GM21367 (cell line): ENCODE measurements around the gene CDS2.
"Not testable (repeated sequence)": the region's sequence is repeated elsewhere in the genome, so short reads cannot be mapped to it uniquely, and the experiment has no call there.

ENCODE experiments used
- ATAC-seq: cut with Tn5 transposase; IDR thresholded peaks from one replicate; pipeline ENCODE4 v1.9.1; 2021; ENCODE audit not compliant: unreplicated experiment

The CDS2 gene

DNA sequence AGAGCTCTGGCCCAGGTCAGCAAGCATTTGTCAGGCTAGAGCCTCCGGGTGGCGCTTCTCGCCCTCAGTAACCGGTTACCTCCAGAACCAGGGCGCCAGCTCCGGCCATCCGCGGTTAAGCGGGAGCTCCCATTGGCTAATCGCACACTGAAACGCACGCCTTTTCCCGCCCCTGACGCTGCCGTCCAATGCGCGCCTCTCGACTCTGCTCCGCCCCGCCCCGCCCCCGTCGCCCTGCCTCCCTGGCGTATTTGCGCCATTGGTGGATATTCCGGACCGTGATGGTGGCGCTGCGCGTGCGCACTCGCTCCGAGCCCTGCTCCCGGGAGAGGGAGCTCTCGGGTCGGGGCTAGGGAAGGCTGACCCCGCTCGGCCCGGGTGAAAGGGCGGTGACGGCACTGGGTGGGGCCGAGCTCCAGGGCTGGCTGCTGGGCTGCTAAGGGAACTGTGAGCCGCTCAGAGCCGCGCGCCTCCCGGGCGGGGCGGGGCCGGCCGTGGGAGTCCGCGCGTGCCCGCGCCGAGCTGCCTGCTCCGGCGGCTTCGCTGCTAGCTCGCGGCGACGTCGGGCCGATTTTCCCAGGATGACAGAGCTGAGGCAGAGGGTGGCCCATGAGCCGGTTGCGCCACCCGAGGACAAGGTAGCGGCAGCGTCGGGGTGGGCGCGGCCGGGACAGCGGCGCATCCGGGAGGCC is at the start of gene CDS2:
CDS2 (plus strand) TSS at position 497 of the 692 bp plus-strand sequence; CDS start at position 582, 85 bp downstream.
- ATAC-seq: peak; percentile 89

- ATAC-seq: no peak
These were observed 48.9 kb upstream of the CDS2 start for GRCh38 chr20:5077761-5078387.

DNA sequence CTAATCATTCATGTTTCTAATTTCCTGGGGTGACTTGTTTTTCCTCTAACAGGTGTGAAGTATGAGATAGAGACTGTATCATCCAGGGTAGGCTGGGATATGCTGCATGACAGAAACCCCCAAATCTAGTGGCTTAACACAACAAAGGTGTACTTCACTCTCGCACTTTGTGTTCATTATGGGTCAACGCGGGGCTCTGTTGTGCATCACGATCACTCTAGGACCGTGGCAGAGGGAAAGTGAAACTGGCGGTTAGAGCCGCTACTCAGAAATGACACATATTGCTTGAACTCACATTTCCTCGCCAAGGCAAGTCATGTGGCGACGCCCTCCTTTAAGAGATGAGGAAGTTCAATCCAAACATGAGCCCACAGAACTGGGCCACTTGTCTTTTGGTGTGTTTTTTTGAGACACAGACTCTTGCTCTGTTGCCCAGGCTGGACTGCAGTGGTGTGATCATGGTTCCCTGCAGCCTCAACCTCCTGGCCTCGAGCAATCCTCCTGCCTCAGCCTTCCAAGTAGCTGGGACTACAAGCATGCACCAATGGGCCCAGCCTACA is 48.3 kb upstream of the CDS2 start:
- ATAC-seq: peak; percentile 96

GRCh38 chr20:5080384-5080877 is 46.4 kb upstream of the CDS2 start:
- peak; percentile 33 for ATAC-seq

- no peak for ATAC-seq
These were observed 41.4 kb upstream of the CDS2 start for GRCh38 chr20:5085380-5085779.

- no peak for ATAC-seq
These were observed 38.1 kb upstream of the CDS2 start for GRCh38 chr20:5088688-5089087.

GRCh38 chr20:5090191-5090590 is 36.6 kb upstream of the CDS2 start:
- ATAC-seq: peak; percentile 71

- ATAC-seq: no peak
These were observed 34.9 kb upstream of the CDS2 start for GRCh38 chr20:5091902-5092301.

DNA sequence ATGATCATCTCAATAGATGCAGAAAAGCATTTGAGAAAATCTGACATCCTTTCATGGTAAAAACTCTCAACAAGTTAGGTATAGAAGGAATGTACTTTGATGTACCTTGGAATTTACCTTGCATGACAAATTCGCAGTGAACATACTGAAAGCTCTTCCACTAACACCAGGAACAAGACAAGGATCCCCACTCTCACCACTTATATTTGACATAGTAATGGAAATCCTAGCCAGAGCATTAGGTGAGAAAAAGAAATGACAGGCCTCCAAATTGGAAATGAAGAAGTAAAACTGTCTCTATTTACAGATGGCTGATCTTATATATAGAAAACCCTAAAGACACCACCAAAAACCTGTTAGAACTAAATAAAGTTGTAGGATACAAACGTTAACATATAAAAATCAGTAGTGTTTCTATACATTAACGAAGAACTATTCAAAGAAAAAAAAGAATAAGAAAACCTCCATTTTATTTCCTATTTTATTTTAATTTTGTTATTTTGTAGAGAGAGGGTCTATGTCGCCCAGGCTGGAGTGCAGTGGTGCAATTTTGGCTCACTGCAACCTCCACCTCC is 34.0 kb upstream of the CDS2 start:
- no peak for ATAC-seq

DNA sequence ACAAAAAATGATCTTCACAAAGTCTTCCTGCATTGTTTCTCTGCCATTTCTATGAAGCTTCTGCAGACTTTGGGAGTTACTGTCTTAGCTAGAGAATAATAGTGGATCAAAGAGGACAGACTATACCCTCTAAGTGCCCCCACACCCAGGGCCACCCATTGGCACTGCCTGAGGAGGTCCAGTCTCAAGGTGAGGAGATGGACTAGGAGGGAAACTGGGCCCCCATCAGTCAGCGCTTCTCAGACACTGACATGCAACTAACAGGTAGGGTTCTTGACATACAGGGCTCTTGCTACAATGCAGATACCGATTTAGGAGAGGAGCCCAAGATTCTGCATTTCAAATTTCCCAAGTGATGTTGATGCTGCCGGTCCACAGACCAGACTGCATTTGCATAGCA is 31.4 kb upstream of the CDS2 start:
- no peak for ATAC-seq

- no peak for ATAC-seq
These were observed 30.9 kb upstream of the CDS2 start for GRCh38 chr20:5095931-5096330.

DNA sequence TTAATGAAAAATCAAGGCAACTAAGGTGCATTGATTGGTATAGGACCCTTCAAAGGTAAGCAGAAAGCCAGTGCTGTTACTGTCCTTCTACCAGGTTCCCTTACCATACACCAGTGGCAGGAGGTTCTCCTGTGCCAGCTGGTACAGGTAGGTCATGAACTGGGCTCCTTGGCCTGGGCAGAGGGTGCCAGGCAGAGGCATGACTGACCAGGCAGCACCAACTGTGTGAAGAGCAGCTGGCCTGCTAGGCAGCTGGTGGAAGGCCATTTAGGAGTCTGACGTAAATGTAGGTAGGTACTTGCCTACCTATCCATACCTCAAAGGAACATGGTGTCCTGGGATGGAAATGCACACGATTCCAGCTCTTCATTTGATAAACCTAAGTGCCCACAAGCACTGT is 30.3 kb upstream of the CDS2 start:
- no peak for ATAC-seq

- not testable (repeated sequence) for ATAC-seq
These were observed 27.8 kb upstream of the CDS2 start for GRCh38 chr20:5099009-5099408.

- not testable (repeated sequence) for ATAC-seq
These were observed 26.9 kb upstream of the CDS2 start for GRCh38 chr20:5099909-5100308.

- ATAC-seq: peak; percentile 49
These were observed 26.0 kb upstream of the CDS2 start for GRCh38 chr20:5100684-5101347.

- no peak for ATAC-seq
These were observed 22.3 kb upstream of the CDS2 start for GRCh38 chr20:5104479-5104878.

- no peak for ATAC-seq
These were observed 17.5 kb upstream of the CDS2 start for GRCh38 chr20:5109276-5109675.

DNA sequence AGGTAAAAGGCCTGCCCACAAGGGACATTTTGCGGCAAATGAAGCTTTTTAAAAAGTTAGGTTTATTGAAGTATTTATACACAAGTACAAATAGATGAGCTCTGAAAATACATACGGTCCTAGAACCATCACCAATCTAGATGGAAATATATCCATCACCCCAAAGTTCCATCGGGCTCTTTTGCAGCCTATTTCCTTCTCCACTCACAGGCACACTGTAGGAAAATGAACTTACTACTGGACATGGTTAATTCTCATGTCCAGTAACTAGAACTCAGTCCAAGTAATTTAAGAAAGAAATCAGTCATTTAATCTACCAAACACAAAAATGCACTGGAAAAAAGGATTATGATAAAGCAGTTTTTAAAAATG is 13.2 kb upstream of the CDS2 start:
- no peak for ATAC-seq

DNA sequence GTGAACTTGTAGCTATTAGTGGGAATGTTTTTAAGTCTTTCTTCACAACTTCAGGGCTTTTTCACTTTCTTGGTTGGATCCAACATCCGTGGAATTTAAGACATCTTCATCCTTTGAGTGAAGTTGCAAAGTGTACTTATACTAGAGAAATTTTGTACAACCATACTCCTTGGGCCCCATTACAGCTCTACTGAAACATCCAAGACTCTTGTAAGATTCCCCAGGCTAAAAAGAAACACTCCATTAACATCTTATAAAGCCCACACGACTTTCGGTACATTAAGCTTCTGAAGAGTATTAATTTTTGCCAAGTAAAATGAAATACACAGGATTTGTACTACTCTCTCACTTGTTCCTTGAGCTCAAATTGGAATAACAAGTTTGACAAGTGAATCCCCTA is 12.4 kb upstream of the CDS2 start:
- no peak for ATAC-seq

- ATAC-seq: no peak
These were observed 9.9 kb upstream of the CDS2 start for GRCh38 chr20:5116875-5117274.
